CD8-positive, alpha-beta memory T cell (primary cell): ENCODE measurements around the gene ST3GAL5. TPM values are rescaled to one million over a fixed set of nuclear protein-coding genes. Genes with fewer than 3 reads are reported as not detected.

ENCODE experiments used
- CTCF ChIA-PET: fragments of 350-600 bp; sonication (Branson Sonifier 250); formaldehyde crosslinking; loops from one replicate; lab custom pipeline; 2021; ENCODE audit warnings: antibody characterized with exemption; lab: Charles Lee
- POLR2A ChIA-PET: fragments of 350-600 bp; sonication (Branson Sonifier 250); formaldehyde crosslinking; loops from one replicate; lab custom pipeline; 2021; ENCODE audit warnings: antibody characterized with exemption; lab: Charles Lee
- DNase-seq, 5 donors: peaks; one replicate each; pipeline versions ENCODE4 v3.0.0 to v3.0.0-alpha.2; 2020 to 2022; ENCODE audit warnings: mixed read lengths in 1 of 5
- H3K27ac ChIP-seq: one replicate; pipeline ENCODE4 v1.7.0; 2013; ENCODE audit warnings: low read depth, mild to moderate bottlenecking, low read length, moderate library complexity
- H3K27me3 ChIP-seq: 2 replicates; pipeline ENCODE4 v1.7.0; 2013; ENCODE audit warnings: low read length, mild to moderate bottlenecking; ENCODE audit not compliant: insufficient read depth, poor library complexity, severe bottlenecking
- H3K36me3 ChIP-seq: 2 replicates; pipeline ENCODE4 v1.7.0; 2013; ENCODE audit warnings: mild to moderate bottlenecking, low read length, moderate library complexity; ENCODE audit not compliant: insufficient read depth
- H3K4me1 ChIP-seq: 2 replicates; pipeline ENCODE4 v1.7.0; 2013; ENCODE audit warnings: mild to moderate bottlenecking, low read length, moderate library complexity; ENCODE audit not compliant: insufficient read depth
- H3K4me3 ChIP-seq: 2 replicates; pipeline ENCODE4 v1.7.0; 2013; ENCODE audit warnings: mild to moderate bottlenecking, low read length
- H3K9me3 ChIP-seq: 2 replicates; pipeline ENCODE4 v1.7.0; 2013; ENCODE audit warnings: mild to moderate bottlenecking, low read length
- H3K27ac Mint-ChIP-seq, 8 donors: one replicate each; pipeline ENCODE4 v1.8.0; 2020 to 2021; ENCODE audit warnings: mixed read lengths in 8 of 8, mild to moderate bottlenecking in 6 of 8, inconsistent platforms in 3 of 8, moderate library complexity in 3 of 8
- H3K27me3 Mint-ChIP-seq, 2 donors: one replicate each; pipeline ENCODE4 v1.8.0; 2020 to 2021; ENCODE audit warnings: mixed read lengths in 2 of 2, mild to moderate bottlenecking in 1 of 2, moderate library complexity in 1 of 2
- H3K36me3 Mint-ChIP-seq, 3 donors: one replicate each; pipeline ENCODE4 v1.8.0; 2020 to 2021; ENCODE audit warnings: mixed read lengths in 3 of 3, inconsistent platforms in 1 of 3, mild to moderate bottlenecking in 1 of 3
- H3K4me1 Mint-ChIP-seq, 3 donors: one replicate each; pipeline ENCODE4 v1.8.0; 2020 to 2021; ENCODE audit warnings: mixed read lengths in 3 of 3, inconsistent platforms in 1 of 3, mild to moderate bottlenecking in 1 of 3
- H3K4me3 Mint-ChIP-seq, 7 donors: one replicate each; pipeline ENCODE4 v1.8.0; 2020 to 2021; ENCODE audit warnings: mixed read lengths in 7 of 7, mild to moderate bottlenecking in 6 of 7, moderate library complexity in 4 of 7, inconsistent platforms in 2 of 7
- H3K9me3 Mint-ChIP-seq, 5 donors: one replicate each; pipeline ENCODE4 v1.8.0; 2020 to 2022; ENCODE audit warnings: mixed read lengths in 5 of 5, mild to moderate bottlenecking in 3 of 5, moderate library complexity in 2 of 5, inconsistent platforms in 1 of 5
- polyA plus RNA-seq: library from polyadenylated mRNA; unstranded; fragments of 300-500 nt; fragmentation: Illumina TruSeq; gene quantifications from one replicate; pipeline ENCODE4 v1.2.3, GENCODE V29; 2021
- total RNA-seq, 2 experiments: library from RNA; stranded (reverse); gene quantifications; one replicate each; pipeline ENCODE4 v1.2.3, GENCODE V29; 2021

Gene ST3GAL5
- total and polyA plus RNA-seq, 3 experiments from 2014 or later: 11.1 to 21.8 (median 11.2) TPM

DNA sequence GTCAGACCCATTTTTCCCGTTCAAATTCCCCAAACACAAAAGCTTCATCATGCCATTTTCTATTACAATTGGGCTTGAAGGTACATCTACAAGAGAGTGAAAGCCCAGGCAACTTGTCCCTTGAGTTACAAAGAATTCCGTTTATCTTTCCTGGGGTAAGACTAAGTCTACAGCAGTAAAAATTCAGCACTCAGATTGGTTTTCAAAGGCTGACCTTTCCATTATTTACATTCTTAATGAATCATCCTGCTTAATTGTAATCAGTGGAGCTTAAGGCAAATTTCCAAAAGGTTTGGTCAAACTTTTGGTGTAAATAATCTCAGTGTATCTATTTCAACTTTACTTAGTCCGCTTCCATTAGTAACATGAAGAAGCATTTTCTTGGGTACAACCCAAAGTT is 33.4 kb upstream of the ST3GAL5 start:
- H3K27me3 ChIP-seq: no peaks in the 10 kb centered on the region
- POLR2A ChIA-PET: no interaction called here
- H3K9me3 ChIP-seq: no peaks in the 10 kb centered on the region
- Mint-ChIP-seq H3K27ac (no peak overlapping the region), H3K27me3 (peaks cover 3% of the 10 kb centered on the region in 2 donors), H3K4me1 (peaks cover 8 to 9% (median 9%) of the 10 kb centered on the region in 3 donors), H3K9me3 (no peaks in the 10 kb centered on the region), H3K36me3 (peaks cover 0 to 2% (median 0%) of the 10 kb centered on the region in 3 donors), H3K4me3 (no peak overlapping the region)
- no peak overlapping the region for H3K4me3 ChIP-seq
- H3K36me3 ChIP-seq: no peaks in the 10 kb centered on the region
- no peaks in the 10 kb centered on the region for H3K4me1 ChIP-seq
- H3K27ac ChIP-seq: no peak overlapping the region
- CTCF ChIA-PET: no interaction called here
- no peak for DNase-seq

DNA sequence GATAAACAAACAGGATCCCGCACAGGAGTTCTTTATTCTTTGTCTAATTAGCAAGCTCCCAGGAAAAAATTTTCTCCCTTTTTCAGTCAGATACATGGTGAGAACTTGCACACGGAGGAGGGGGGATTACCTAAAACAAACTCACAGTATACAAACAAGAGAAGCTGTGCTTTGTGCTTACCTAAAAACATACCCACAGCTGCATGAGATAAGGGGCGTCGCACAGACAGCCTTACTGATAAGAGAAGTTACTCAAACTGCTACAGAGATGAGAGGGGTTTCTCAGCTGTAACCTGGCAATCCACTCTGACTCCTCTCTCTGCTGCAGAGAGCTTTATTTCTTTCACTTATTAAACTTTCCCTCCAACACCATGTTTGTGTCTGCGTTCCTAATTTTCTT is 32.9 kb upstream of the ST3GAL5 start:
- CTCF ChIA-PET: interaction anchor here (1.0 kb wide), 1 partner anchor 32 kb away, joined by 4 read pairs; no protein-coding TSS in a partner anchor
- H3K36me3 Mint-ChIP-seq: peaks cover 0 to 2% (median 0%) of the 10 kb centered on the region in 3 donors
- peak overlapping the region in 1 of 8 donors; percentile 47 for H3K27ac Mint-ChIP-seq
- H3K27me3 Mint-ChIP-seq: peaks cover 3% of the 10 kb centered on the region in 2 donors
- peaks cover 8 to 9% (median 9%) of the 10 kb centered on the region in 3 donors for H3K4me1 Mint-ChIP-seq
- no peaks in the 10 kb centered on the region for H3K9me3 Mint-ChIP-seq
- Histone ChIP-seq H3K36me3 (no peaks in the 10 kb centered on the region), H3K9me3 (no peaks in the 10 kb centered on the region), H3K4me1 (no peaks in the 10 kb centered on the region), H3K4me3 (no peak overlapping the region), H3K27me3 (no peaks in the 10 kb centered on the region), H3K27ac (no peak overlapping the region)
- POLR2A ChIA-PET: no interaction called here
- DNase-seq: no peak
- no peak overlapping the region for H3K4me3 Mint-ChIP-seq

DNA sequence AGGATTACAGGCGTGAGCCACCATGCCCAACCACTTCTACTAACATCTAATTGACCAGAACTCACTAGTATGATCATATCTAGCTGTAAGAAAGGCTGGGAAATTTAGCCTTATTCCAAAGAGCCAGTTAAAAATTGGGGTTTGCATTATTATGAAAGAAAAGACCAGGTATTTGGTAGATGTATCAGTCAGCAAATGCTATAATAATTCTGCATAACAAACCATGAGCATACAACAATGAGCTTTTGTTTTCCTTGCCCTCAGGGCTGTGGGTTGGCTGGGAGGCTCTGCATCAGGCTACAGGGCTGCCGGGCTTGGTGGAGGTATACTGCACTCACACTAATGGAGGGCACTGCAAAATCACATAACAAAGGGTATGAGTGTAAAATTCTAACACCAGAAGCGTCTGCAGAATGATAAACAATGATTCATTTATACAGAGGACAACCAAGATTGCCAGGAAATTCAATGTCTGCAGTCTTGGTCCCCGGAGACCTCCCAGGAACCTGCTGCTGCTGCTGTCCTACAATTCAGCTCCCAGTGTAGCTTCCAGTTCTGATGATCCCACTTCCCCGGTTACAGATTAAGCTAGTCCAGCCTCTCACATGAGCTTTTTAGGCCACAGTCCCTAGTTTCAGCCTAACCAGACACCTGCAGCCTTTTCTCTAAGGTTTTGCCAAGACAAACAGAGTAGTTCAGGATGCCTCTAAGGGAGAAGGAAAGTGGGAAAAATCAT is 32.2 kb upstream of the ST3GAL5 start:
- Mint-ChIP-seq H3K4me1 (peaks cover 8 to 9% (median 9%) of the 10 kb centered on the region in 3 donors), H3K36me3 (peaks cover 0 to 2% (median 0%) of the 10 kb centered on the region in 3 donors), H3K27ac (no peak overlapping the region), H3K9me3 (no peaks in the 10 kb centered on the region), H3K4me3 (peak overlapping the region in 1 of 7 donors; percentile 15), H3K27me3 (peaks cover 0 to 3% of the 10 kb centered on the region in 2 donors)
- Histone ChIP-seq H3K4me3 (no peak overlapping the region), H3K4me1 (no peaks in the 10 kb centered on the region), H3K27me3 (no peaks in the 10 kb centered on the region), H3K9me3 (no peaks in the 10 kb centered on the region), H3K27ac (no peak overlapping the region), H3K36me3 (no peaks in the 10 kb centered on the region)
- POLR2A ChIA-PET: no interaction called here
- CTCF ChIA-PET: interaction anchor here (1.0 kb wide), 1 partner anchor 32 kb away, joined by 4 read pairs; no protein-coding TSS in a partner anchor
- no peak for DNase-seq

DNA sequence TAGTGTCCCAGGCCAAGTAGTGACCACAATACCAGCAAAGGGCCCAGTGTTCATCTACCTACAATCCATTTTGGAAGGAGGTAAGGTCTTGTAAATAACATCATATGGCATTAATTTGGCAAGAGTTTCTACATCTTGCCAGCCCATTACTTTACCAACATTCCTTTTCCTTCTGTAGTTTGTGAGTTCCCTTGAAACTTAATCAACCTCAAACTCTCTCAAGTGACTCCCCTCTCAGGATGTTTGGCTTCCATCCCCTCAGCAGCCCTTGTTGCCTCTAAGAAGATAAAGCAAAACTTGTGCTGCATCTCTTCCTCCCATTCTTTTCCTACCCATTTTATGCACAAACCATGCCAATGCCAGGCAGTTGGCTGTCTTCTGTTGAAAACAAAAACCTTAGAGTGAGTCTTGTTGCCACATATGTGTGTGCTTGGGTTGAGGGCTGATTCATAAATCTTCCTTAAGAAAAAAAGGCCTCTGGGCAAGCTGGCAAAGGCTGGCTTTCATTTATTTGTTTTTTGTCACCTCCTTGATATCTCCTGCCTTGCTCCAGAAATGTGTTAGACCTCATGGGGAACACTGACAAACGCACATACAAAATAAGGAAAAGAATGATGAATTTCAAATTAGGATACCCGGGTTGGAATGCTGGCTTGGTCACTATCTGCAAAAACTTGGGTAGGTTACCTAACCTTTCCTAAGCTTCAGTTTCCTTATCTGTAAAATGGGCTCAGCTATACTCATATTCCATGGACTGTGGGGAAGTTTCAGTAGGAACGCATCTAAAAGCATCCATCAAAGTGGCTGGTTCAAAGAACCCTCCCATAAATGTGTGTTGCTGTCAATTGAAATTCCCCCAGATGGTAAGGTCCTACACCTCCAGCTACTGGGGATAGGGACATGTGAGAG is 29.4 kb upstream of the ST3GAL5 start:
- Histone ChIP-seq H3K4me1 (no peaks in the 10 kb centered on the region), H3K27ac (no peak overlapping the region), H3K4me3 (no peak overlapping the region), H3K9me3 (no peaks in the 10 kb centered on the region), H3K27me3 (no peaks in the 10 kb centered on the region), H3K36me3 (no peaks in the 10 kb centered on the region)
- no peak for DNase-seq
- H3K9me3 Mint-ChIP-seq: no peaks in the 10 kb centered on the region
- peaks cover 0 to 6% (median 4%) of the 10 kb centered on the region in 3 donors for H3K36me3 Mint-ChIP-seq
- CTCF ChIA-PET: interaction anchor here (1.2 to 1.6 kb wide), 3 partner anchors 10 to 97 kb away, joined by 3 to 4 read pairs (median 3); no protein-coding TSS in a partner anchor
- POLR2A ChIA-PET: no interaction called here
- no peak overlapping the region for H3K4me3 Mint-ChIP-seq
- H3K4me1 Mint-ChIP-seq: no peaks in the 10 kb centered on the region
- peak overlapping the region in 2 of 8 donors; percentile 52 to 57 for H3K27ac Mint-ChIP-seq
- H3K27me3 Mint-ChIP-seq: no peaks in the 10 kb centered on the region

DNA sequence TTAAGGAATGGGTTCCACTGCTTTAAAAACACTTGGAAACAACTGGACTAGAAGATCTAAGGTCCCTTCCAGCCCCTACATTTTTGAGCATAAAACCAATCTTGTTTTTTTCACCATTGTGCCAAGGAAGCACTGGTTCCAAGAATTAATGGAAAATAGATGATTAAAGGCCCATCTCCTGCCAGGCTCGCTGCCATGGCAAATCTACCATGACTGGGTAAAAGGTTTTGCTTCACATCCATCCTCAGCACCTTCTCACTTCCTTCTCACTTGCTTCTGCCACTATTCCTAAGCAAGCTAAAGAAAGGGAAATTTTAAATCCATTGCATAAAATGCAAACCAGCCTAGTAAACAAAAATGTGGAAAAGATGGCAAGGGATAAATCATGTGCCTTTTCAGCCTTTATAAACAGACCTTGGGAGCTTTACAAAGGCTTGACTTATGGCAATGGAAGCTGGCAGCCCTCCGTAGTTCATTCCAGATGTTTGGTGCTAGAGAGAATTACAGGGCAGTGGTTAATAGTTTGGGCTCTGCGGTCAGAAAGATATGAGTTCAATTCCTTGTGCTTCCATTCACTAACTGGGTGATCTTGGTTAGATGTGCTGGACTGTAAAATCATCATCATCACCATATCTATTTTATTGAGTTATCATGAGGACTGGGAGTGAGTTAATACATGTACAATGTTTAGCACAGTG is 27.0 kb upstream of the ST3GAL5 start:
- no peak overlapping the region for H3K27ac ChIP-seq
- no peak overlapping the region for H3K4me3 ChIP-seq
- Mint-ChIP-seq H3K27me3 (no peaks in the 10 kb centered on the region), H3K36me3 (peaks cover 0 to 6% (median 2%) of the 10 kb centered on the region in 3 donors), H3K4me3 (no peak overlapping the region), H3K27ac (no peak overlapping the region), H3K4me1 (no peaks in the 10 kb centered on the region), H3K9me3 (no peaks in the 10 kb centered on the region)
- CTCF ChIA-PET: no interaction called here
- no peaks in the 10 kb centered on the region for H3K4me1 ChIP-seq
- POLR2A ChIA-PET: no interaction called here
- H3K36me3 ChIP-seq: no peaks in the 10 kb centered on the region
- DNase-seq: no peak
- H3K27me3 ChIP-seq: no peaks in the 10 kb centered on the region
- H3K9me3 ChIP-seq: no peaks in the 10 kb centered on the region

DNA sequence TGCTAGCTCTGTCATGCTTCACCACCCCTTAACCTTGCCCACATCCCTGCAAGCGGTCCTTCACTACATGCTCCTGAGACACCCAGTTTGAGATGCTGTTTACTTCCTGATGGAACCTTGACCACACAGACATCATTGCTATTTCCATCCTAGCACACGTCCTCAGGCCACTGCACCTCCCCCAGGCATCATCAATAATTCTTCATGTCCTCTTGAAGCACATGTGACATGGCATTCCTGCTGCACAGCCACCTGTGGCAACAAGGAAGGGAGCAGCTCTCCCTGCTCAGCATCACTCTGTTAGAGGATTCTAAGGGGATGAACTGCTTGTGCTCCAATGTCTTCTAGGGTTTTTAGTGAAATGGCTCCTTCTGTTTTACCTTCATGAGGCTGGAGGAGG is 26.1 kb upstream of the ST3GAL5 start:
- H3K4me1 Mint-ChIP-seq: no peaks in the 10 kb centered on the region
- Histone ChIP-seq H3K9me3 (no peaks in the 10 kb centered on the region), H3K4me1 (no peaks in the 10 kb centered on the region), H3K36me3 (no peaks in the 10 kb centered on the region), H3K4me3 (no peak overlapping the region), H3K27ac (no peak overlapping the region), H3K27me3 (no peaks in the 10 kb centered on the region)
- DNase-seq: no peak
- H3K4me3 Mint-ChIP-seq: no peak overlapping the region
- ChIA-PET POLR2A (no interaction called here), CTCF (no interaction called here)
- peak overlapping the region in 1 of 8 donors; percentile 13 for H3K27ac Mint-ChIP-seq
- H3K36me3 Mint-ChIP-seq: peaks cover 0 to 6% (median 2%) of the 10 kb centered on the region in 3 donors
- no peaks in the 10 kb centered on the region for H3K9me3 Mint-ChIP-seq
- no peaks in the 10 kb centered on the region for H3K27me3 Mint-ChIP-seq

DNA sequence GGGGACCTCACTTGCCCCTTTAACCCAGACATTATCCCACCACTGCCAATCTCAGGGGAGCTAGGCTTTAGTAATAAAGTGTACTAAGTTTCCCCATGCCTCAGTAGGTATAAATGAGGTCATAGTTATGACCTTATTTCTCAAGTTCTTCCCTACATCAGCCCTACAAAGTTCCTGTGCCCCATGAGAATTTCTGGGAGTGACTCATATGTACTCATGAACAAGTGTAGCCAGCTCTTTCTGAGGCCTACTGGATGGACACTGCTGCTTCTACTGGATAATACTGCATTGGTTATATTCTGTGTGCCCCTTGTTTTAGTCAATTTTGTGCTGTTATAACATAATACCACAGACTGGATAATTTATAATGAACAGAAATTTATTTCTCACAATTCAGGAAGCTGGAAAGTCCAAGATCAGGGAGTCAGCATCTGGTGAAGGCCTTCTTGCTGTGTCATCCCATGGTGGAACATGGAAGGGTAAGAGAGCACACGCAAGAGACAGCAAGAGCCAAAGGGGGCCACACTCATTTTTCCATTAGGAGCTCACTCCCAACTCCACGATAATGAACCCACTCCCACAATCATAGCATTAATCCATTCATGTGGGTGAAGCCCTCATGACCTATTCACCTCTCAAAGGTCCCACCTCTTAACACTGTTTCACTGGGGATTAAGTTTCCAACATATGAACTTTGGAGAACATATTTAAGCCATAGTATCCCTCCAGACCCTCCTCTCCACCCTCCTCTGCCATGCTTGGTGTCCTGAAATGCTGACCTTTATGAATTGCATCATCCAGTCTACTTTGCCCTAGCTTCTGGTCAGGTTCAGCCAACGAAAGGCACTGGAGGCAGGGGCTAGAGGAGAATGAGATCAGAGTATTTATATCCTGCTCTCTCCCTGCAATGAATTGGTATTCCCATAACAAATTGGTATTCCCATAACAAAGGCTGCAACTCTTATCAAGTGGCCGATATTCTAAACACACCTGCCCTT is 25.4 kb upstream of the ST3GAL5 start:
- Histone ChIP-seq H3K27me3 (no peaks in the 10 kb centered on the region), H3K36me3 (no peaks in the 10 kb centered on the region), H3K4me3 (no peak overlapping the region), H3K27ac (no peak overlapping the region), H3K4me1 (no peaks in the 10 kb centered on the region), H3K9me3 (no peaks in the 10 kb centered on the region)
- Mint-ChIP-seq H3K9me3 (no peaks in the 10 kb centered on the region), H3K27me3 (no peaks in the 10 kb centered on the region), H3K36me3 (peaks cover 0 to 6% (median 2%) of the 10 kb centered on the region in 3 donors), H3K27ac (peak overlapping the region in 1 of 8 donors; percentile 93), H3K4me1 (no peaks in the 10 kb centered on the region), H3K4me3 (no peak overlapping the region)
- no peak for DNase-seq
- ChIA-PET CTCF (interaction anchor here (1.3 kb wide), 1 partner anchor 198 kb away, joined by 4 read pairs; no protein-coding TSS in a partner anchor), POLR2A (interaction anchor here (0.6 kb wide), 1 partner anchor 14 kb away, joined by 3 read pairs; no protein-coding TSS in a partner anchor)
